ENCODE data around the gene TOMM20.

Gene TOMM20

DNA sequence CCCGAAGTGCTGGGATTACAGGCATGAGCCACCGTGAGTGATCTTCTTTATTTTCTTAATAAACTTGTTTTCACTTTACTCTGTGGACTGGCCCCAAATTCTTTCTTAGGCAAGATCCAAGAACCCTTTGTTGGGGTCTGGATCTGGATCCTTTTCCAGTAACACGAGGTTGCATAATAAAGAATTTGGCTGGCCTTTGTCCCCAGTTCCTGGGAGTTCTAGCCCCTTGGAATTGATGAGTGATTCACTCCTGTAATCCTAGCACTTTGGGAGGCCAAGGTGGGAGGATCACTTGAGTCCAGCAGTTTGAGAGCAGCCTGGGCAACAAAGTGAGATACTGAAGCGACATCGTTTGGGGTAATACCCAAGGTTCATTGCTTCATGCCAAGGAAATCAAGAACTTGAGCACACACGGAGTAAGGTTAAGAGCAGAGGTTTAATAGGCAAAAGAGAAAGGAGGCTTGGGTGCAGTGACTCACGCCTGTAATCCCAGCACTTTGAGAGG, 2.2 kb upstream of the TOMM20 start (continued):
- TF ChIP-seq ZNF169 (tag by site-specific recombination; IDR thresholded peaks at IDR 0.05) (no peak), ZBTB48 (tag by site-specific recombination; IDR thresholded peaks at IDR 0.05) (no peak), YY2 (tag by site-specific recombination; IDR thresholded peaks at IDR 0.05) (no peak), ZNF518A (tag by site-specific recombination; conservative IDR thresholded peaks at IDR 0.05; ENCODE audit: low read depth) (no peak), TRIM28 (IDR thresholded peaks at IDR 0.05; ENCODE audit: borderline replicate concordance, low read length) (no peak), ZNF423 (tag by site-specific recombination; IDR thresholded peaks at IDR 0.05) (no peak), ZNF558 (tag by site-specific recombination; IDR thresholded peaks at IDR 0.05) (no peak), SALL2 (tag by site-specific recombination; IDR thresholded peaks at IDR 0.05; ENCODE audit: borderline replicate concordance) (no peak)

- TF ChIP-seq ZNF184 (tag by site-specific recombination; IDR thresholded peaks at IDR 0.05) = no peak
- no peak for TF ChIP-seq ZNF416 (tag by site-specific recombination; IDR thresholded peaks at IDR 0.05)
- 0 out of 2 replicates have a peak, but pooled peaks have one; percentile 11 for TF ChIP-seq SCRT1 (tag by site-specific recombination; IDR thresholded peaks at IDR 0.05; ENCODE audit: borderline replicate concordance)
- TF ChIP-seq, protein P1, sequence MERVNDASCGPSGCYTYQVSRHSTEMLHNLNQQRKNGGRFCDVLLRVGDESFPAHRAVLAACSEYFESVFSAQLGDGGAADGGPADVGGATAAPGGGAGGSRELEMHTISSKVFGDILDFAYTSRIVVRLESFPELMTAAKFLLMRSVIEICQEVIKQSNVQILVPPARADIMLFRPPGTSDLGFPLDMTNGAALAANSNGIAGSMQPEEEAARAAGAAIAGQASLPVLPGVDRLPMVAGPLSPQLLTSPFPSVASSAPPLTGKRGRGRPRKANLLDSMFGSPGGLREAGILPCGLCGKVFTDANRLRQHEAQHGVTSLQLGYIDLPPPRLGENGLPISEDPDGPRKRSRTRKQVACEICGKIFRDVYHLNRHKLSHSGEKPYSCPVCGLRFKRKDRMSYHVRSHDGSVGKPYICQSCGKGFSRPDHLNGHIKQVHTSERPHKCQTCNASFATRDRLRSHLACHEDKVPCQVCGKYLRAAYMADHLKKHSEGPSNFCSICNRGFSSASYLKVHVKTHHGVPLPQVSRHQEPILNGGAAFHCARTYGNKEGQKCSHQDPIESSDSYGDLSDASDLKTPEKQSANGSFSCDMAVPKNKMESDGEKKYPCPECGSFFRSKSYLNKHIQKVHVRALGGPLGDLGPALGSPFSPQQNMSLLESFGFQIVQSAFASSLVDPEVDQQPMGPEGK (tag by site-specific recombination; IDR thresholded peaks at IDR 0.05) = no peak
- no peak for TF ChIP-seq ZNF138 (tag by site-specific recombination; IDR thresholded peaks at IDR 0.05; ENCODE audit: borderline replicate concordance)
- TF ChIP-seq ZNF596 (tag by site-specific recombination; IDR thresholded peaks at IDR 0.05) = no peak
- no peak for TF ChIP-seq ZNF18 (tag by site-specific recombination; IDR thresholded peaks at IDR 0.05)
- no peak for TF ChIP-seq ZNF221 (tag by site-specific recombination; IDR thresholded peaks at IDR 0.05; ENCODE audit: borderline replicate concordance)
- no peak overlapping the region for H3K27ac ChIP-seq (ENCODE audit: extremely low read depth, low read depth, low read length)
- peaks cover 45 to 54% of the 10 kb centered on the region in 2 experiments for H3K36me3 ChIP-seq (ENCODE audit: control insufficient read depth in 2 of 2, insufficient read depth in 1 of 2, low read length in 2 of 2)
- no peaks in the 10 kb centered on the region for H3K4me1 ChIP-seq (ENCODE audit: control insufficient read depth, insufficient read depth, low read length)
- ChIA-PET POLR2A (interaction anchor here (0.7 to 2.6 kb wide), 5 partner anchors 9 to 95 kb away, joined by 3 to 19 read pairs (median 4); partner anchors contain the start of gene RBM34), CTCF (interaction anchor here (0.6 kb wide), 1 partner anchor 248 kb away, joined by 3 read pairs; no protein-coding TSS in a partner anchor)
- H3K9me3 ChIP-seq (ENCODE audit: control insufficient read depth, insufficient read depth, low read depth, low read length) = no peaks in the 10 kb centered on the region
- no peak overlapping the region for H3K4me3 ChIP-seq (ENCODE audit: low read depth, low read length)
Measured at GRCh38 chr1:235129774-235130570, 1.3 kb upstream of the TOMM20 start.
